GM12878 (cell line): ENCODE results near the gene GAMT. TPM values are rescaled to one million over a fixed set of nuclear protein-coding genes. Genes with fewer than 3 reads are reported as not detected.

ENCODE experiments used
- ATAC-seq: fragments of 200-7000 bp; cut with Tn5 transposase; 3 replicates; pipeline ENCODE4 v1.9.1; 2020; ENCODE audit warnings: mild to moderate bottlenecking, moderate library complexity
- BruUV-seq: library from RNA; stranded (reverse); fragments of 400-500 nt; replicated peaks from 2 replicates; lab custom pipeline; 2021; lab: Mats Ljungman, UMichigan
- CTCF ChIA-PET: fragments of 300-600 bp; sonication (Branson Sonifier 250); formaldehyde crosslinking; extraction: SDS; loops from one replicate; lab custom pipeline; 2021; ENCODE audit warnings: inconsistent platforms; lab: Yijun Ruan, JAX
- POLR2A ChIA-PET: fragments of 350-600 bp; formaldehyde crosslinking; extraction: SDS; loops from one replicate; lab custom pipeline; 2021; ENCODE audit warnings: inconsistent platforms; lab: Charles Lee
- RAD21 ChIA-PET: fragments of 300-600 bp; sonication (Branson Sonifier 250); formaldehyde crosslinking; loops from one replicate; lab custom pipeline; 2023; ENCODE audit warnings: antibody characterized with exemption; ENCODE audit not compliant: unreplicated experiment; lab: Charles Lee
- SMC1A ChIA-PET: fragments of 300-600 bp; sonication (Branson Sonifier 250); formaldehyde crosslinking; loops from one replicate; lab custom pipeline; 2023; ENCODE audit not compliant: unreplicated experiment, uncharacterized antibody; lab: Charles Lee
- DNase-seq: peaks from one replicate; pipeline ENCODE4 v3.0.0-alpha.2; 2011; ENCODE audit warnings: low read depth, low spot score
- FAIRE-seq: peaks from 3 replicates; lab custom pipeline; 2011; peaks lifted over from hg19 to GRCh38; lab: Jason Lieb, UNC
- H2AFZ ChIP-seq: 2 replicates; pipeline ENCODE4 v1.6.0; 2011; ENCODE audit warnings: low read depth, low read length, control low read depth; ENCODE audit not compliant: control insufficient read depth
- H3K27ac ChIP-seq: 2 replicates; pipeline ENCODE4 v1.5.1; 2011; ENCODE audit warnings: control low read depth; ENCODE audit not compliant: control insufficient read depth, insufficient read depth
- H3K27me3 ChIP-seq, 2 experiments: replicated peaks in 1 of 2; 2 replicates each; pipeline versions ENCODE4 v1.6.0 to v1.6.1; 2011; ENCODE audit warnings: low read length in 1 of 2; ENCODE audit not compliant: control insufficient read depth in 2 of 2, insufficient read depth in 2 of 2
- H3K36me3 ChIP-seq, 2 experiments: 2 replicates each; pipeline ENCODE4 v1.5.1; 2011; ENCODE audit warnings: low read length in 1 of 2; ENCODE audit not compliant: control insufficient read depth in 2 of 2, insufficient read depth in 2 of 2
- H3K4me1 ChIP-seq: 2 replicates; pipeline ENCODE4 v1.6.1; 2011; ENCODE audit warnings: mild to moderate bottlenecking, low read length, moderate library complexity, mixed read lengths; ENCODE audit not compliant: control insufficient read depth, insufficient read depth
- H3K4me2 ChIP-seq: 2 replicates; pipeline ENCODE4 v1.6.0; 2011; ENCODE audit warnings: control low read depth; ENCODE audit not compliant: control insufficient read depth, insufficient read depth
- H3K4me3 ChIP-seq: fragments of 200-600 bp; sonication (generic); 2 replicates; pipeline ENCODE4 v1.5.1; 2016
- H3K79me2 ChIP-seq: 2 replicates; pipeline ENCODE4 v1.6.0; 2011; ENCODE audit warnings: low read length; ENCODE audit not compliant: control insufficient read depth, insufficient read depth
- H3K9ac ChIP-seq: 2 replicates; pipeline ENCODE4 v1.8.0; 2011; ENCODE audit warnings: low read length, control low read depth, mixed read lengths; ENCODE audit not compliant: control insufficient read depth, insufficient read depth
- H3K9me3 ChIP-seq: replicated peaks from 3 replicates; pipeline ENCODE4 v1.5.1; 2011; ENCODE audit warnings: mild to moderate bottlenecking, low read length; ENCODE audit not compliant: control insufficient read depth, insufficient read depth
- H4K20me1 ChIP-seq: 2 replicates; pipeline ENCODE4 v1.6.0; 2011; ENCODE audit not compliant: control insufficient read depth, insufficient read depth
- CBX5 ChIP-seq: sonication (generic); IDR thresholded peaks from 2 replicates; pipeline ENCODE4 v1.6.1; 2016; ENCODE audit warnings: low read depth, moderate library complexity, mild to moderate bottlenecking, inconsistent platforms
- ESRRA ChIP-seq: IDR thresholded peaks from 2 replicates; pipeline ENCODE4 v1.6.1; 2012; ENCODE audit warnings: mild to moderate bottlenecking, low read length, improper control_type of control experiment
- FOS ChIP-seq: IDR thresholded peaks from 3 replicates; pipeline ENCODE4 v1.6.1; 2011; ENCODE audit warnings: borderline replicate concordance; ENCODE audit not compliant: insufficient read length; ENCODE audit errors: extremely low read depth
- GABPA ChIP-seq: IDR thresholded peaks from 2 replicates; pipeline ENCODE4 v1.6.1; 2014; ENCODE audit warnings: antibody characterized with exemption, low read depth, mild to moderate bottlenecking, inconsistent platforms
- HDAC6 ChIP-seq: fragments of 200-600 bp; sonication (generic); IDR thresholded peaks from one replicate; pipeline ENCODE4 v1.8.0; 2017; ENCODE audit warnings: antibody characterized with exemption; ENCODE audit not compliant: unreplicated experiment
- MEF2B ChIP-seq: fragments of 450-650 bp; IDR thresholded peaks from 2 replicates; pipeline ENCODE4 v1.6.1; 2018; ENCODE audit warnings: mild to moderate bottlenecking, moderate library complexity; ENCODE audit not compliant: partially characterized antibody, poor library complexity, severe bottlenecking
- NFYB ChIP-seq: IDR thresholded peaks from 2 replicates; pipeline ENCODE4 v1.6.1; 2011; ENCODE audit warnings: low read depth, mild to moderate bottlenecking, low read length, improper control_type of control experiment, moderate library complexity; ENCODE audit not compliant: insufficient read depth
- PAX5 ChIP-seq: IDR thresholded peaks from 2 replicates; pipeline ENCODE4 v1.6.1; 2011; ENCODE audit warnings: low read depth, low read length, borderline replicate concordance
- POU2F2 ChIP-seq: IDR thresholded peaks from 3 replicates; pipeline ENCODE4 v1.6.1; 2011; ENCODE audit warnings: low read depth, mild to moderate bottlenecking, low read length, borderline replicate concordance
- RB1 ChIP-seq: fragments of 450-650 bp; formaldehyde crosslinking; IDR thresholded peaks from 2 replicates; pipeline ENCODE4 v1.6.1; 2017; ENCODE audit warnings: mild to moderate bottlenecking, borderline replicate concordance
- SIX5 ChIP-seq: IDR thresholded peaks from 2 replicates; pipeline ENCODE4 v1.6.1; 2011; ENCODE audit warnings: mild to moderate bottlenecking, low read depth, low read length, moderate library complexity; ENCODE audit not compliant: severe bottlenecking
- TARDBP ChIP-seq: IDR thresholded peaks from 2 replicates; pipeline ENCODE4 v1.6.1; 2016; ENCODE audit warnings: borderline replicate concordance
- WGBS: methylation state at CpG from one replicate; pipeline ENCODE4 v1.1.6; 2016; ENCODE audit warnings: low lambda C conversion rate; ENCODE audit not compliant: insufficient replicate concordance, insufficient coverage; ENCODE audit errors: missing lambda C conversion rate; 5-methylcytosine and 5-hydroxymethylcytosine counted together
- in situ Hi-C: fragments of 300-500 bp; cut with MboI; formaldehyde crosslinking; loops from 9 replicates; pipeline ENCODE4 v1.14.3; 2018; ENCODE audit warnings: mixed read lengths
- intact Hi-C: fragments of 100-400 bp; cut with micrococcal nuclease; formaldehyde crosslinking; loops from one replicate; pipeline ENCODE4 v1.14.2; 2022; ENCODE audit not compliant: unreplicated experiment
- polyA plus RNA-seq, 11 experiments: library from polyadenylated mRNA; depleted of rRNA in 4 of 11; unstranded in 6 of 11; stranded (reverse) in 5 of 11; fragments of >200 nt; fragmentation: Nextera tagmentation in 4 of 11; fragmentation: Illumina TruSeq in 1 of 11; extraction: Ambion mirVana in 4 of 11; extraction: Trizol in 1 of 11; gene quantifications; 1 replicate in 1 of 11; 2 replicates in 10 of 11; pipeline versions ENCODE4 v1.2.1 to v1.2.3, GENCODE V29; 2011 to 2016; ENCODE audit warnings: inconsistent platforms in 2 of 11, missing spikeins in 2 of 11, low read depth in 1 of 11
- total RNA-seq, 4 experiments: library from RNA; depleted of rRNA in 3 of 4; stranded (reverse); fragments of >200 nt in 3 of 4; fragmentation: Illumina TruSeq in 1 of 4; extraction: Trizol in 1 of 4; gene quantifications; 2 replicates each; pipeline versions ENCODE4 v1.2.1 to v1.2.3, GENCODE V29; 2013 to 2021
- TF ChIP-seq, protein P1 (sequence below): IDR thresholded peaks from 2 replicates; pipeline ENCODE4 v1.6.1; 2012; ENCODE audit warnings: mild to moderate bottlenecking, low read depth, low read length

GAMT gene
- total and polyA plus RNA-seq, 10 of the 15 experiments (the other 5 are each of a cell fraction or from before 2014, with no cell fraction given): 1.6 to 131 (median 38.8) TPM

DNA sequence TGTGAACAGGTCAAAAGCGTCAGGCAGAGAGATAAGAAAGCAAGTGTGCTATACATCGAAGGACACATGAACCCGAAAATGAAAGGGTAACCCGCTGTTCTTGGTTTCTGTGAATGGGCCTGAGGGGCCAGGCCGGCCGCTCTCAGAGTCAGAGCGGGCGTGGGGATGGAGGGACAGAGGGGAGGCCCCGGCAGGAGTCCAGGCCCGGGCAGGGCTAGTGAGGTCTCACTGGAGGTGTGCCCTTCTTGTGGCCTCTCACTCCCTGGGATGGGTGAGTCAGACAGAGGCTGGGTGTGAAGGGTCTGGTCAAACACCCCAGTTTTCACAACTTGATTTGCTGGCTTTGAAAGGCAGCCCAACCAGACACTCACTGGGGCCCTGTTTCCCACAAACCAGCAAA lies 35.0 kb downstream of the GAMT start:
- CTCF ChIA-PET: interaction anchor here (0.6 kb wide), 1 partner anchor 35 kb away, joined by 3 read pairs; no protein-coding TSS in a partner anchor

More for the DNA sequence above, 35.0 kb downstream of the GAMT start:
- no peaks in the 10 kb centered on the region for H4K20me1 ChIP-seq
- peaks cover 27% of the 10 kb centered on the region for H3K4me1 ChIP-seq
- no peaks in the 10 kb centered on the region for H3K27me3 ChIP-seq
- no peaks in the 10 kb centered on the region for H3K9me3 ChIP-seq
- FAIRE-seq (no peak), DNase-seq (no peak)
- H2AFZ ChIP-seq: no peak overlapping the region
- no peak overlapping the region for H3K9ac ChIP-seq
- TF ChIP-seq SIX5 (no peak), HDAC6 (no peak), MEF2B (no peak), ESRRA (no peak), NFYB (no peak), FOS (no peak), TARDBP (no peak), POU2F2 (no peak), CBX5 (no peak), GABPA (no peak), PAX5 (no peak), RB1 (no peak)
- TF ChIP-seq, protein P1, sequence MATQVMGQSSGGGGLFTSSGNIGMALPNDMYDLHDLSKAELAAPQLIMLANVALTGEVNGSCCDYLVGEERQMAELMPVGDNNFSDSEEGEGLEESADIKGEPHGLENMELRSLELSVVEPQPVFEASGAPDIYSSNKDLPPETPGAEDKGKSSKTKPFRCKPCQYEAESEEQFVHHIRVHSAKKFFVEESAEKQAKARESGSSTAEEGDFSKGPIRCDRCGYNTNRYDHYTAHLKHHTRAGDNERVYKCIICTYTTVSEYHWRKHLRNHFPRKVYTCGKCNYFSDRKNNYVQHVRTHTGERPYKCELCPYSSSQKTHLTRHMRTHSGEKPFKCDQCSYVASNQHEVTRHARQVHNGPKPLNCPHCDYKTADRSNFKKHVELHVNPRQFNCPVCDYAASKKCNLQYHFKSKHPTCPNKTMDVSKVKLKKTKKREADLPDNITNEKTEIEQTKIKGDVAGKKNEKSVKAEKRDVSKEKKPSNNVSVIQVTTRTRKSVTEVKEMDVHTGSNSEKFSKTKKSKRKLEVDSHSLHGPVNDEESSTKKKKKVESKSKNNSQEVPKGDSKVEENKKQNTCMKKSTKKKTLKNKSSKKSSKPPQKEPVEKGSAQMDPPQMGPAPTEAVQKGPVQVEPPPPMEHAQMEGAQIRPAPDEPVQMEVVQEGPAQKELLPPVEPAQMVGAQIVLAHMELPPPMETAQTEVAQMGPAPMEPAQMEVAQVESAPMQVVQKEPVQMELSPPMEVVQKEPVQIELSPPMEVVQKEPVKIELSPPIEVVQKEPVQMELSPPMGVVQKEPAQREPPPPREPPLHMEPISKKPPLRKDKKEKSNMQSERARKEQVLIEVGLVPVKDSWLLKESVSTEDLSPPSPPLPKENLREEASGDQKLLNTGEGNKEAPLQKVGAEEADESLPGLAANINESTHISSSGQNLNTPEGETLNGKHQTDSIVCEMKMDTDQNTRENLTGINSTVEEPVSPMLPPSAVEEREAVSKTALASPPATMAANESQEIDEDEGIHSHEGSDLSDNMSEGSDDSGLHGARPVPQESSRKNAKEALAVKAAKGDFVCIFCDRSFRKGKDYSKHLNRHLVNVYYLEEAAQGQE: no peak
- TF ChIP-seq, all 136 proteins: peak for 0
- Histone ChIP-seq H3K36me3 (peaks cover 4% of the 10 kb centered on the region in 2 experiments; a peak in 2 of 4 replicates), H3K27ac (no peak overlapping the region), H3K79me2 (no peaks in the 10 kb centered on the region; the same call in 1 of the 2 replicates), H3K4me3 (no peak overlapping the region), H3K4me2 (no peak overlapping the region)
- intact Hi-C loops: no loop called here
- ATAC-seq: no peak
- WGBS: 87% methylated on average over 10 of the region's 10 CpGs
- ChIA-PET RAD21 (no interaction called here), SMC1A (no interaction called here), POLR2A (no interaction called here)
- in situ Hi-C loops: no loop called here
- BruUV-seq: no TSS peak
